ENCODE results near the gene ZBTB1. TPM values are rescaled to one million over a fixed set of nuclear protein-coding genes. Genes with fewer than 3 reads are reported as not detected.
A peak's percentile ranks its signal among the peaks of the same experiment; 100 is the strongest.
"Not testable (repeated sequence)": the region's sequence is repeated elsewhere in the genome, so short reads cannot be mapped to it uniquely, and the experiment has no call there.

ZBTB1 gene
- total RNA-seq, 6 donors from 2014 or later, result 34.3 to 74.0 (median 43.2) TPM

DNA sequence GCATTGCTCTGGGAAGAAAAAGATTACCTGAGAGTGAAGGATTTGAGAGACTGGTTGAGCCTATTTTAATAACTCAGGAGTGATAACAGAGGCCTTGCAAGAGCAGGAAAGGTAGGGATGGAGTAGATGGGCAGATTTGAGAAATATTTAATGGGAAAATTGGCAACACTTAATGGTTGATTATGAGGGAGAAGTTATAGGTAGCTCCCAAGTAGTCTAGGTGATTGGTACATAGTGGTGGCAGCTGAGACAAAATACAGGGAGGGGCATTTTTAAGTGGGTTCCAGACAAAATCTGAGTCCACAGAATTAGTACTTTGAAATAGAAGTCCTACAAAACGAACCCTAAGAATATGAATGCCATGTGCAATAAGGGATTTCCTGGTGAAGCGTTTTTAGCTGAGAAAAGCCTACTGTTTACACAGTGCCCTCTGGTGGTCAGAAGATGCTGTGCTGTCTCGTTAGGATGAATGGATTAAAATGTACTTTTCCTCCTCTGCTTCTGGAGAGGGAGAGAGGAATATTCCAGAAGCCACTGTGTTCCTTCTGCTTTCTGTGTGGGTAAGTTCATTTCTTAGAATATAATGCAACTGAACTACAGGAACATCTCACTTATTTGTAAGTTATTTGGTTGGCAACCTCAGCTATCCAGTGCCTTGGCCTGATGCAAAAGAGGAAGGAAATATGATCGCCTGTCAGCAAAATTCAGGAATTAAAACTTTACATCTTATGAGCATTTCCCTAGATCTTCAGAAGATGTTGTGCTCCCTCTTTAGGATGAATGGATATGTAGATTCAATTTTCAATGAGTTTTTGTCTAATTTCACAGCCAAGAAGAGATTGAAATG, 6.5 kb downstream of the ZBTB1 start:
- peak in 1 of 2 donors; percentile 71 for DNase-seq
- Histone ChIP-seq H3K36me3 (no peaks in the 10 kb centered on the region), H3K27ac (peak overlapping the region in 3 of 4 donors; percentile 8 to 52 (median 49)), H3K4me3 (no peak overlapping the region), H3K27me3 (no peaks in the 10 kb centered on the region), H3K9me3 (no peaks in the 10 kb centered on the region), H3K4me1 (peaks cover 48 to 85% (median 70%) of the 10 kb centered on the region in 4 donors)
- TF ChIP-seq POLR2A (IDR thresholded peaks at IDR 0.05) (no peak), POLR2AphosphoS5 (IDR thresholded peaks at IDR 0.05) (no peak), EP300 (IDR thresholded peaks at IDR 0.05) (no peak)
- TF ChIP-seq, protein P1, sequence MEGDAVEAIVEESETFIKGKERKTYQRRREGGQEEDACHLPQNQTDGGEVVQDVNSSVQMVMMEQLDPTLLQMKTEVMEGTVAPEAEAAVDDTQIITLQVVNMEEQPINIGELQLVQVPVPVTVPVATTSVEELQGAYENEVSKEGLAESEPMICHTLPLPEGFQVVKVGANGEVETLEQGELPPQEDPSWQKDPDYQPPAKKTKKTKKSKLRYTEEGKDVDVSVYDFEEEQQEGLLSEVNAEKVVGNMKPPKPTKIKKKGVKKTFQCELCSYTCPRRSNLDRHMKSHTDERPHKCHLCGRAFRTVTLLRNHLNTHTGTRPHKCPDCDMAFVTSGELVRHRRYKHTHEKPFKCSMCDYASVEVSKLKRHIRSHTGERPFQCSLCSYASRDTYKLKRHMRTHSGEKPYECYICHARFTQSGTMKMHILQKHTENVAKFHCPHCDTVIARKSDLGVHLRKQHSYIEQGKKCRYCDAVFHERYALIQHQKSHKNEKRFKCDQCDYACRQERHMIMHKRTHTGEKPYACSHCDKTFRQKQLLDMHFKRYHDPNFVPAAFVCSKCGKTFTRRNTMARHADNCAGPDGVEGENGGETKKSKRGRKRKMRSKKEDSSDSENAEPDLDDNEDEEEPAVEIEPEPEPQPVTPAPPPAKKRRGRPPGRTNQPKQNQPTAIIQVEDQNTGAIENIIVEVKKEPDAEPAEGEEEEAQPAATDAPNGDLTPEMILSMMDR (IDR thresholded peaks at IDR 0.05), result peak; percentile 77 to 91 (median 84)
- WGBS, 2 donors, result 15 to 16% methylated on average over 4 of the region's 4 CpGs
- ATAC-seq (ENCODE audit: low FRiP score in 2 of 2), result peak; percentile 88

DNA sequence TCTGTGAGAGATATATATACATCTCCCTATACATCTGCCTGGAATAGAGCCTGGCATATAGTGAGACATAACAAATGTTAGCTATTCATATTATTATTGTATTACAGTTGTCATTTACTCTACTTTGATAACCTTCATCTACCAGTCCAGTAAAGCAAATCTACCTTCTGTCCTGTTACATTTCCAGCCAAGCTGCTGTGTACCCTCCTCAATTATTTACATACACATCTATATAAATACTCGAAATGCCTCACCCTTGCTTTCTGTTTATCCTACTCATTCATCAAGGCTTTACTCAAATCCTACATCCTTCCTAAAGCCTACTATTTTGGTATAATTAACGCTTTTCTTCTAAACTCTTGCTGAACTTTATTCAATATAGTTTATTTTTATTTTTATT, 8.7 kb downstream of the ZBTB1 start:
- ATAC-seq (ENCODE audit: low FRiP score in 2 of 2) (no peak), DNase-seq (no peak)
- H3K27ac ChIP-seq, result no peak overlapping the region
- TF ChIP-seq POLR2A (IDR thresholded peaks at IDR 0.05), result no peak
- TF ChIP-seq POLR2AphosphoS5 (IDR thresholded peaks at IDR 0.05), result no peak
- TF ChIP-seq EP300 (IDR thresholded peaks at IDR 0.05), result no peak
- TF ChIP-seq, protein P1 (IDR thresholded peaks at IDR 0.05), result no peak
- 80 to 86% methylated on average over 2 of the region's 2 CpGs for WGBS, 2 donors
- H3K4me1 ChIP-seq, result peaks cover 35 to 68% (median 51%) of the 10 kb centered on the region in 4 donors
- no peak overlapping the region for H3K4me3 ChIP-seq
- H3K9me3 ChIP-seq, result no peaks in the 10 kb centered on the region
- H3K36me3 ChIP-seq, result no peaks in the 10 kb centered on the region
- H3K27me3 ChIP-seq, result no peaks in the 10 kb centered on the region

DNA sequence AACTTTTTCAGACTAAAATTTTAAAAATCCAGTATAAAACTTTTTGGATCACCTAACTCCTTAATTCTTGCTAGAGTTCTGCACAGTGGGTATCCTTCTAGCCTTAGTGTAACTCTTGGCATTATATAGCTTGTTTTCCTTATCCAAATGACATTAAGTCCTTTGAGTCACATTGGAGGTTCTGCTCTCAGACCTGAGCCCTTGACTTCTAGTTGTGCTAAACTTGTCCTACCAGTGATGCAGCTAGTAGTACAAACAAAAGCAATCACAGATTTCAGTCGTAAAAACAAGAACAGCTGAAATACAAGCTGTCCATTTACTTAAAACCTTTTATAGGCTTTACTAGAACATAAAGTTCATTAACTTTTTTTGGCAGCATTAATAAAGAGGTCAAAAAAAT, 10.5 kb downstream of the ZBTB1 start:
- no peak overlapping the region for H3K27ac ChIP-seq
- H3K4me1 ChIP-seq, result peaks cover 31 to 50% (median 39%) of the 10 kb centered on the region in 4 donors
- no peaks in the 10 kb centered on the region for H3K27me3 ChIP-seq
- ATAC-seq (ENCODE audit: low FRiP score in 2 of 2) (no peak), DNase-seq (no peak)
- no peak overlapping the region for H3K4me3 ChIP-seq
- 57 to 58% methylated on average over 1 of the region's 1 CpG for WGBS, 2 donors
- no peaks in the 10 kb centered on the region for H3K9me3 ChIP-seq
- H3K36me3 ChIP-seq, result no peaks in the 10 kb centered on the region
- TF ChIP-seq, protein P1 (IDR thresholded peaks at IDR 0.05), result no peak
- TF ChIP-seq POLR2AphosphoS5 (IDR thresholded peaks at IDR 0.05) (no peak), EP300 (IDR thresholded peaks at IDR 0.05) (no peak)

DNA sequence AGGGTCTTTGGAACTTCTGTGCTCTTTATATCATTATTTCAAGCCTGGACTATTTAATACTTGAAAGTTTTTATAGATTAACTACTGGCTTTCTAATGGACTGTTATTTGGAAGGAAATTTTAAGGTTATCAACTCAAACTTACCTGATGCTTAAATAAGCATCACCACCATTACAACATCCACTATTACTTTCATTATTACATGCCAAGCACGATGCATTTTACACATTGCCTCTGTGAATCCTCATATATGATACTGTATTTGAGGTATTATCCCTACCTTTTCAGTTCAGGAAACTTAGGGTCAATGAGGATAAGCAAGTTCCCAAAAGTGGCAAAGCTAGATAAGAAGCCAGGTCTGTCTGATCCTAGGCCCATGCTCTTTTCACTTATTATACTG, 12.4 kb downstream of the ZBTB1 start:
- ATAC-seq (ENCODE audit: low FRiP score in 2 of 2) (no peak), DNase-seq (no peak)
- WGBS, 2 donors, result 78 to 85% methylated on average over 1 of the region's 1 CpG
- no peaks in the 10 kb centered on the region for H3K27me3 ChIP-seq
- TF ChIP-seq, protein P1 (IDR thresholded peaks at IDR 0.05), result no peak
- TF ChIP-seq POLR2A (IDR thresholded peaks at IDR 0.05) (no peak), EP300 (IDR thresholded peaks at IDR 0.05) (no peak), POLR2AphosphoS5 (IDR thresholded peaks at IDR 0.05) (no peak)
- H3K36me3 ChIP-seq, result peaks cover 0 to 7% (median 6%) of the 10 kb centered on the region in 4 donors
- H3K27ac ChIP-seq, result no peak overlapping the region
- H3K4me1 ChIP-seq, result peaks cover 15 to 31% (median 22%) of the 10 kb centered on the region in 4 donors
- no peak overlapping the region for H3K4me3 ChIP-seq
- no peaks in the 10 kb centered on the region for H3K9me3 ChIP-seq

DNA sequence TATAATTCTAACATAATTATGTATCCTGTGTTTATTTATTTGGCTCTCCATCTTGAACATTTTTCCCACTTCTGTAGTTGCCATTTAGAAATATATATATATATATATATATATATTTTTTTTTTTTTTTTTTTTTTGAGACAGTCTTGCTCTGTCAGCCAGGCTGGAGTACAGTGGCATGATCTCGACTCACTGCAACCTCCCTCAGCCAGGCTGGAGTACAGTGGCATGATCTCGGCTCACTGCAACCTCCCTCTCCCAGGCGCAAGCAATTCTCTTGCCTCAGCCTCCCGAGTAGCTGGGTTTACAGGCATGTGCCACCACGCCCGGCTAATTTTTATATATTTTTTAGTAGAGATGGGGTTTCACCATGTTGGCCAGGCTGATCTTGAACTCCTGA, 13.1 kb downstream of the ZBTB1 start:
- not testable (repeated sequence) for DNase-seq; H3K9me3 ChIP-seq; H3K27ac ChIP-seq; H3K4me3 ChIP-seq; H3K27me3 ChIP-seq; ATAC-seq (ENCODE audit: low FRiP score in 2 of 2)
- 92% methylated on average over 6 of the region's 6 CpGs for WGBS, 2 donors
- Histone ChIP-seq H3K4me1 (peaks cover 8 to 24% (median 18%) of the 10 kb centered on the region in 4 donors), H3K36me3 (peaks cover 0 to 13% (median 12%) of the 10 kb centered on the region in 4 donors)

All from upper lobe of left lung (tissue), 6 donors.